Measurements from ENCODE around the gene TBX10. TPM values are rescaled to one million over a fixed set of nuclear protein-coding genes. Genes with fewer than 3 reads are reported as not detected.

TBX10 gene
- total and polyA plus RNA-seq, 4 donors, result 0.12 to 0.43 TPM; not detected in 2

GRCh38 chr11:67670316-67671210 lies 31.0 kb upstream of the TBX10 start:
- 85% methylated on average over 23 of the region's 23 CpGs for WGBS
- H3K27me3 ChIP-seq (ENCODE audit: control insufficient read depth in 4 of 4, insufficient read depth in 4 of 4, low read length in 3 of 4), result no peaks in the 10 kb centered on the region
- no peak overlapping the region for H3K27ac ChIP-seq (ENCODE audit: low read depth in 1 of 2, low read length in 2 of 2)
- DNase-seq (ENCODE audit: low spot score), result no peak
- H3K9ac ChIP-seq (ENCODE audit: low read depth in 1 of 2, low read length in 2 of 2), result no peak overlapping the region
- H3K9me3 ChIP-seq (ENCODE audit: control insufficient read depth in 4 of 4, low read length in 3 of 4), result no peaks in the 10 kb centered on the region
- H3K4me1 ChIP-seq (ENCODE audit: control insufficient read depth in 4 of 4, insufficient read depth in 4 of 4, low read length in 3 of 4), result no peaks in the 10 kb centered on the region
- TF ChIP-seq MAX (IDR thresholded peaks at IDR 0.05) (no peak), EGR1 (IDR thresholded peaks at IDR 0.05; ENCODE audit: low read depth in 2 of 2) (no peak), NR2F2 (IDR thresholded peaks at IDR 0.05) (no peak), FOXA1 (IDR thresholded peaks at IDR 0.05) (no peak), TAF1 (conservative IDR thresholded peaks at IDR 0.05) (no peak), ZBTB33 (IDR thresholded peaks at IDR 0.05) (no peak), SP1 (IDR thresholded peaks at IDR 0.05) (no peak), HNF4G (IDR thresholded peaks at IDR 0.05) (no peak), RAD21 (IDR thresholded peaks at IDR 0.05) (no peak), GABPA (IDR thresholded peaks at IDR 0.05 in 1 of 2, conservative IDR thresholded peaks at IDR 0.05 in 1 of 2) (no peak), ATF3 (IDR thresholded peaks at IDR 0.05) (no peak), JUND (IDR thresholded peaks at IDR 0.05) (no peak)
- no peaks in the 10 kb centered on the region for H3K36me3 ChIP-seq (ENCODE audit: control insufficient read depth in 4 of 4, insufficient read depth in 3 of 4, low read depth in 1 of 4, low read length in 3 of 4)
- no peak overlapping the region for H3K4me3 ChIP-seq (ENCODE audit: low read depth in 1 of 3, low read length in 3 of 3)

GRCh38 chr11:67668192-67668551 lies 28.6 kb upstream of the TBX10 start:
- Histone ChIP-seq H3K27ac (ENCODE audit: low read depth in 1 of 2, low read length in 2 of 2) (no peak overlapping the region), H3K4me1 (ENCODE audit: control insufficient read depth in 4 of 4, insufficient read depth in 4 of 4, low read length in 3 of 4) (no peaks in the 10 kb centered on the region), H3K9ac (ENCODE audit: low read depth in 1 of 2, low read length in 2 of 2) (no peak overlapping the region), H3K9me3 (ENCODE audit: control insufficient read depth in 4 of 4, low read length in 3 of 4) (no peaks in the 10 kb centered on the region), H3K36me3 (ENCODE audit: control insufficient read depth in 4 of 4, insufficient read depth in 3 of 4, low read depth in 1 of 4, low read length in 3 of 4) (no peaks in the 10 kb centered on the region), H3K4me3 (ENCODE audit: low read depth in 1 of 3, low read length in 3 of 3) (no peak overlapping the region), H3K27me3 (ENCODE audit: control insufficient read depth in 4 of 4, insufficient read depth in 4 of 4, low read length in 3 of 4) (no peaks in the 10 kb centered on the region)
- WGBS, result 77% methylated on average over 5 of the region's 5 CpGs
- TF ChIP-seq HNF4G (IDR thresholded peaks at IDR 0.05) (no peak), ZBTB33 (IDR thresholded peaks at IDR 0.05) (no peak), TAF1 (conservative IDR thresholded peaks at IDR 0.05) (no peak), GABPA (IDR thresholded peaks at IDR 0.05 in 1 of 2, conservative IDR thresholded peaks at IDR 0.05 in 1 of 2) (no peak), CTCF (IDR thresholded peaks at IDR 0.05; ENCODE audit: low read depth, low read length, missing input control) (no peak), HNF4A (conservative IDR thresholded peaks at IDR 0.05) (no peak), ATF3 (IDR thresholded peaks at IDR 0.05) (no peak), RAD21 (IDR thresholded peaks at IDR 0.05) (no peak), JUND (IDR thresholded peaks at IDR 0.05) (no peak), YY1 (IDR thresholded peaks at IDR 0.05) (no peak), SP1 (IDR thresholded peaks at IDR 0.05) (no peak), EGR1 (IDR thresholded peaks at IDR 0.05; ENCODE audit: low read depth in 2 of 2) (no peak), RXRA (IDR thresholded peaks at IDR 0.05) (no peak), REST (IDR thresholded peaks at IDR 0.05) (no peak), FOXA1 (IDR thresholded peaks at IDR 0.05) (no peak), FOXA2 (IDR thresholded peaks at IDR 0.05) (no peak), NR2F2 (IDR thresholded peaks at IDR 0.05) (no peak), MAX (IDR thresholded peaks at IDR 0.05) (no peak)
- no peak for DNase-seq (ENCODE audit: low spot score)
